Calu3 (cell line): Measurements from ENCODE around the gene NR0B2. TPM values are rescaled to one million over a fixed set of nuclear protein-coding genes. Genes with fewer than 3 reads are reported as not detected.

Source experiments
- BruUV-seq: library from RNA; stranded (reverse); fragments of 400-500 nt; replicated peaks from 2 replicates; lab custom pipeline; 2021; lab: Mats Ljungman, UMichigan
- CTCF ChIA-PET: fragments of 300-600 bp; sonication (Branson Sonifier 250); formaldehyde crosslinking; loops from one replicate; lab custom pipeline; 2022; ENCODE audit warnings: antibody characterized with exemption; lab: Charles Lee
- DNase-seq: peaks from one replicate; pipeline ENCODE4 v3.0.0; 2022
- H3K27ac Mint-ChIP-seq: one replicate; pipeline ENCODE4 v1.8.0; 2022; ENCODE audit warnings: mixed read lengths; ENCODE audit not compliant: unreplicated experiment
- H3K27me3 Mint-ChIP-seq: one replicate; pipeline ENCODE4 v1.8.0; 2022; ENCODE audit warnings: mixed read lengths; ENCODE audit not compliant: unreplicated experiment
- H3K36me3 Mint-ChIP-seq: one replicate; pipeline ENCODE4 v1.8.0; 2022; ENCODE audit warnings: mild to moderate bottlenecking, moderate library complexity, mixed read lengths; ENCODE audit not compliant: insufficient read depth, unreplicated experiment
- H3K4me1 Mint-ChIP-seq: one replicate; pipeline ENCODE4 v1.8.0; 2022; ENCODE audit warnings: mild to moderate bottlenecking, low read depth, mixed read lengths; ENCODE audit not compliant: unreplicated experiment
- H3K4me3 Mint-ChIP-seq: one replicate; pipeline ENCODE4 v1.8.0; 2022; ENCODE audit warnings: mild to moderate bottlenecking, low read depth, moderate library complexity, mixed read lengths; ENCODE audit not compliant: unreplicated experiment
- H3K9me3 Mint-ChIP-seq: one replicate; pipeline ENCODE4 v1.8.0; 2022; ENCODE audit warnings: low read depth, mixed read lengths; ENCODE audit not compliant: unreplicated experiment
- CTCF ChIP-seq: fragments of 200-600 bp; IDR thresholded peaks from one replicate; pipeline ENCODE4 v1.8.0; 2022; ENCODE audit warnings: antibody characterized with exemption; ENCODE audit not compliant: unreplicated experiment
- intact Hi-C: fragments of 100-400 bp; cut with micrococcal nuclease; formaldehyde crosslinking; loops from one replicate; pipeline ENCODE4 v1.10.0; 2022; ENCODE audit not compliant: unreplicated experiment
- total RNA-seq: library from RNA; stranded (reverse); gene quantifications from 2 replicates; pipeline ENCODE4 v1.2.3, GENCODE V29; 2022

The NR0B2 gene
- total RNA-seq, 1 experiment from 2014 or later = not detected

- BruUV-seq = no TSS peak
- Mint-ChIP-seq H3K9me3 (no peaks in the 10 kb centered on the region), H3K4me3 (no peak overlapping the region), H3K4me1 (peaks cover 20% of the 10 kb centered on the region), H3K27me3 (no peaks in the 10 kb centered on the region), H3K36me3 (peaks cover 8% of the 10 kb centered on the region), H3K27ac (no peak overlapping the region)
- no peak for DNase-seq
- no peak for TF ChIP-seq CTCF
- intact Hi-C loops = no loop called here
- CTCF ChIA-PET = no interaction called here
These were observed 404 bp downstream of the NR0B2 start for GRCh38 chr1:26913389-26913753.

DNA sequence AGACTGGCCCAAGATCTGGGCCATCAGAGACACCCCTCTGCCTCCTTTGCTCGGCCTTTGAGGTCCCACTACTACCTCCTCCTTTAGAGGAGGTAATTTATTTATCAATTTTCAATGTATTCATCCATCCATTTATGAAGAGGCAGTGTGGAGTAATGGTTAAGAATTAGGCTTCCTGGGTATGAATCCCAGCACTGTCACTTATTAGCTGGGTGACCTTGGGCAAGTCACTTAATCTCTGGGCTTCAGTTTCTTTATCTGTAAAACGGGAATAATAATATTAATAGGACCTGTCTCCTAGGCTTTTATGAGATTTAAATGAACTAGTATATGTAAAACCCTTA is 1.7 kb downstream of the NR0B2 start:
- intact Hi-C loops = no loop called here
- no peak for DNase-seq
- no peak for TF ChIP-seq CTCF
- peaks cover 26% of the 10 kb centered on the region for H3K4me1 Mint-ChIP-seq
- CTCF ChIA-PET = no interaction called here
- BruUV-seq = no TSS peak
- H3K27ac Mint-ChIP-seq = no peak overlapping the region
- no peaks in the 10 kb centered on the region for H3K27me3 Mint-ChIP-seq
- H3K9me3 Mint-ChIP-seq = no peaks in the 10 kb centered on the region
- no peak overlapping the region for H3K4me3 Mint-ChIP-seq
- H3K36me3 Mint-ChIP-seq = peaks cover 8% of the 10 kb centered on the region

- no TSS peak for BruUV-seq
- no peaks in the 10 kb centered on the region for H3K27me3 Mint-ChIP-seq
- no peak overlapping the region for H3K4me3 Mint-ChIP-seq
- peaks cover 31% of the 10 kb centered on the region for H3K4me1 Mint-ChIP-seq
- H3K36me3 Mint-ChIP-seq = peaks cover 8% of the 10 kb centered on the region
- intact Hi-C loops = no loop called here
- no peaks in the 10 kb centered on the region for H3K9me3 Mint-ChIP-seq
- DNase-seq = no peak
- CTCF ChIA-PET = no interaction called here
- H3K27ac Mint-ChIP-seq = no peak overlapping the region
- no peak for TF ChIP-seq CTCF
These were observed 2.2 kb downstream of the NR0B2 start for GRCh38 chr1:26911399-26912146.

DNA sequence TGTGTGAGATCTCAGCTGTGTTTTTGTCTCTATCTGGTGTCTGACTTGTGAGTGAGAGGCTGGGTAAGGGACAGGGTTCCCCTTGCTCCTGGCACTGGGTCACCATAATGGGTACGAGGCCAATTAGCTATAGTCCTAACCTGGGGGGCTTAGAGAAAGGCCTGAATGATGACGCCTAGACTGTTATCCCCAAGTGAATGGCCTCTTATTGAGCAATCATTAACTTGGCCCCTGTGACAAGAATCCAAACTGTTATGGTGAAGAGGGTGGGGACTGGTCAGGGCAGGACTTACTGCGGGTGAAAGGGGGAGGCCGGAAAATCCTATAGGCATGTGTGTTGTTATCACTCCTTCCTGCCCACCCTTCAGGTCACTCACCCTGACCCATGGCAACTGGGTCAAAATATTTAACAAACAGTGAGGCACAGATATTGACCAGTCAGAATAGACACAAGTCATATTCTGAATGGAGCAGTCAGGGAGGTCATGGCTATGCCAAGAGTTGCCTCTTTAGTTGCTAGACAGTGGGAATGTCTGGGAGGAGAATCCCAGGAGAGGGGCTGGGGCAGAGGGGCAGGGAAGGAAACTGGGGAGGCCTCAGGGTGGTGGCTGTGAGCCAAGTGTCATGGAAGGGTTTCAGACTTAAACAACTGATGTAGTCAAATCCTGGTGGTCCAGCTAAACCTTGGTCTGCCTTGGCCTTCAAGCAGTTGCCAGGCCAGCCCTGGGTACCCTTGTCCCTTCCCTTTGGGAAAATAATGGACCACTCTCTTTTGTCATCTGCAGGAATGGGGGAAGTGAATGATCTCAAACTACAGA is 3.2 kb downstream of the NR0B2 start:
- DNase-seq = no peak
- Mint-ChIP-seq H3K27me3 (no peaks in the 10 kb centered on the region), H3K27ac (peak overlapping the region; percentile 11), H3K9me3 (no peaks in the 10 kb centered on the region), H3K4me3 (no peak overlapping the region), H3K36me3 (peaks cover 8% of the 10 kb centered on the region), H3K4me1 (peaks cover 31% of the 10 kb centered on the region)
- intact Hi-C loops = no loop called here
- no peak for TF ChIP-seq CTCF
- CTCF ChIA-PET = no interaction called here
- no TSS peak for BruUV-seq
